Endothelial cell (in vitro differentiated cells): ENCODE data around the gene A1BG. TPM values are rescaled to one million over a fixed set of nuclear protein-coding genes. Genes with fewer than 3 reads are reported as not detected.
"Not testable (repeated sequence)": the region's sequence is repeated elsewhere in the genome, so short reads cannot be mapped to it uniquely, and the experiment has no call there.

Experiments
- DNase-seq: peaks from one replicate; pipeline ENCODE4 v3.0.0; 2021; ENCODE audit warnings: low spot score
- H3K27ac Mint-ChIP-seq: one replicate; pipeline ENCODE4 v1.8.0; 2021; ENCODE audit warnings: mixed read lengths, inconsistent platforms; ENCODE audit not compliant: unreplicated experiment
- H3K27me3 Mint-ChIP-seq: one replicate; pipeline ENCODE4 v1.8.0; 2021; ENCODE audit warnings: mild to moderate bottlenecking, moderate library complexity, mixed read lengths, inconsistent platforms; ENCODE audit not compliant: unreplicated experiment
- H3K36me3 Mint-ChIP-seq: one replicate; pipeline ENCODE4 v1.8.0; 2021; ENCODE audit warnings: mild to moderate bottlenecking, low read depth, mixed read lengths, inconsistent platforms; ENCODE audit not compliant: unreplicated experiment
- H3K4me1 Mint-ChIP-seq: one replicate; pipeline ENCODE4 v1.8.0; 2021; ENCODE audit warnings: mild to moderate bottlenecking, mixed read lengths, inconsistent platforms; ENCODE audit not compliant: unreplicated experiment
- H3K4me3 Mint-ChIP-seq: one replicate; pipeline ENCODE4 v1.8.0; 2021; ENCODE audit warnings: mild to moderate bottlenecking, mixed read lengths, inconsistent platforms; ENCODE audit not compliant: unreplicated experiment
- H3K9me3 Mint-ChIP-seq: one replicate; pipeline ENCODE4 v1.8.0; 2021; ENCODE audit warnings: mixed read lengths, inconsistent platforms; ENCODE audit not compliant: unreplicated experiment
- total RNA-seq: library from RNA; stranded (reverse); fragmentation: NEBNext Ultra II Directional; extraction: Animal tissue kit (Norgen Biotek cat#: 25700); gene quantifications from one replicate; pipeline ENCODE4 v1.2.1, GENCODE V29; 2021; ENCODE audit not compliant: unreplicated experiment
- TF ChIP-seq, protein P1 (sequence below): fragments of 200-600 bp; sonication (generic); IDR thresholded peaks from one replicate; pipeline ENCODE4 v1.5.0; 2021; ENCODE audit warnings: antibody characterized with exemption; ENCODE audit not compliant: unreplicated experiment

The A1BG gene
- total RNA-seq, 1 donor from 2014 or later, result 41.9 TPM

- Mint-ChIP-seq H3K4me3 (peak overlapping the region; percentile 40), H3K9me3 (no peaks in the 10 kb centered on the region), H3K27ac (no peak overlapping the region), H3K27me3 (peaks cover 4% of the 10 kb centered on the region), H3K36me3 (peaks cover 33% of the 10 kb centered on the region), H3K4me1 (no peaks in the 10 kb centered on the region)
- DNase-seq, result no peak
- TF ChIP-seq, protein P1, sequence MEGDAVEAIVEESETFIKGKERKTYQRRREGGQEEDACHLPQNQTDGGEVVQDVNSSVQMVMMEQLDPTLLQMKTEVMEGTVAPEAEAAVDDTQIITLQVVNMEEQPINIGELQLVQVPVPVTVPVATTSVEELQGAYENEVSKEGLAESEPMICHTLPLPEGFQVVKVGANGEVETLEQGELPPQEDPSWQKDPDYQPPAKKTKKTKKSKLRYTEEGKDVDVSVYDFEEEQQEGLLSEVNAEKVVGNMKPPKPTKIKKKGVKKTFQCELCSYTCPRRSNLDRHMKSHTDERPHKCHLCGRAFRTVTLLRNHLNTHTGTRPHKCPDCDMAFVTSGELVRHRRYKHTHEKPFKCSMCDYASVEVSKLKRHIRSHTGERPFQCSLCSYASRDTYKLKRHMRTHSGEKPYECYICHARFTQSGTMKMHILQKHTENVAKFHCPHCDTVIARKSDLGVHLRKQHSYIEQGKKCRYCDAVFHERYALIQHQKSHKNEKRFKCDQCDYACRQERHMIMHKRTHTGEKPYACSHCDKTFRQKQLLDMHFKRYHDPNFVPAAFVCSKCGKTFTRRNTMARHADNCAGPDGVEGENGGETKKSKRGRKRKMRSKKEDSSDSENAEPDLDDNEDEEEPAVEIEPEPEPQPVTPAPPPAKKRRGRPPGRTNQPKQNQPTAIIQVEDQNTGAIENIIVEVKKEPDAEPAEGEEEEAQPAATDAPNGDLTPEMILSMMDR, result no peak
These were observed 37.7 kb downstream of the A1BG start for GRCh38 chr19:58315580-58315979.

DNA sequence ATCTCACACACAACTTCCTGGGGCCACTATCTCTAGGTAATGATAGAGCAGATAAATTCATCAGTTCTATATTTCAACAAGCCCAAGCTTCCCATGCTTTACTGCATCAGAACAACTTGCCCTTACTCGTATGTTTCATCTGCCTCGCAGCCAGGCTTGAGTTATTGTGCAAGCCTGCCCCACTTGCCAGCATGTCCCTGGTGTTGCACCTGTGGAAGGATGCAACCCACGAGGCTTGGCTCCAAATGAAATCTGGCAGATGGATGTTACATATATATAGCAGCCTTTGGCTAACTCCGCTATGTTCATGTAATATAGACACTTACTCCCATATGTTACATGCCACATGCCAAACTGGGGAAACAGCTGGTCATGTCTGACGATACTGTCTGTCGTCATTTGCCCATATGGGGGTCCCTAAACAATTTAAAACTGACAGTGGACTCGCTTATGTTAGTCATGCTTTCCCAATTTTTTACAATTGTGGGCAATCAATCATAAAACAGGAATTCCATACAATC lies 41.9 kb downstream of the A1BG start:
- peaks cover 10% of the 10 kb centered on the region for H3K4me1 Mint-ChIP-seq
- TF ChIP-seq, protein P1, result no peak
- peaks cover 47% of the 10 kb centered on the region for H3K36me3 Mint-ChIP-seq
- peak overlapping the region; percentile 51 for H3K4me3 Mint-ChIP-seq
- H3K27me3 Mint-ChIP-seq, result peaks cover 4% of the 10 kb centered on the region
- no peak overlapping the region for H3K27ac Mint-ChIP-seq
- H3K9me3 Mint-ChIP-seq, result no peaks in the 10 kb centered on the region
- DNase-seq, result no peak

GRCh38 chr19:58310685-58311084 lies 42.6 kb downstream of the A1BG start:
- TF ChIP-seq, protein P1, result peak; percentile 26
- not testable (repeated sequence) for H3K4me3 Mint-ChIP-seq, H3K27ac Mint-ChIP-seq, H3K27me3 Mint-ChIP-seq, H3K9me3 Mint-ChIP-seq
- Mint-ChIP-seq H3K4me1 (peaks cover 17% of the 10 kb centered on the region), H3K36me3 (peaks cover 53% of the 10 kb centered on the region)
- peak; percentile 70 for DNase-seq

DNA sequence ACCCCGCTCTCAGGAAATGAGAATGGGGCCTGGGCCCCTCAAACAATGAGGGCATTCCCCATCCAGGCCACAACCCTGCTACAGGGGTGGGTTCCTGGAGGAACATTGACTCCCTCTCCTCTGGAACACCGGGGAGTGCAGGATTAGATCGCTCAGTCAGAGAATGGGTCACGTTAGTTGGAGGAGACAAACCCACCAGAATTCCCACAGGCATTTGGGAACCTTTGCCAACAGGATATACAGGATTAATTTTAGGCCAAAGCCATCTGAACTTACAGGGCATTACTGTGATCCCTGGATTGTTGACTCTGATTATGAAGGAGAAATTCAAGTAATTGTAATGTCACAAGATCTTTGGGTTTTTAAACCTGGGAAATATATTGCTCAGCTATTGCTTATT lies 45.6 kb downstream of the A1BG start:
- H3K4me3 Mint-ChIP-seq, result no peak overlapping the region
- H3K27me3 Mint-ChIP-seq, result peaks cover 11% of the 10 kb centered on the region
- H3K36me3 Mint-ChIP-seq, result peaks cover 47% of the 10 kb centered on the region
- no peaks in the 10 kb centered on the region for H3K9me3 Mint-ChIP-seq
- DNase-seq, result no peak
- H3K27ac Mint-ChIP-seq, result no peak overlapping the region
- TF ChIP-seq, protein P1, result no peak
- peaks cover 27% of the 10 kb centered on the region for H3K4me1 Mint-ChIP-seq

DNA sequence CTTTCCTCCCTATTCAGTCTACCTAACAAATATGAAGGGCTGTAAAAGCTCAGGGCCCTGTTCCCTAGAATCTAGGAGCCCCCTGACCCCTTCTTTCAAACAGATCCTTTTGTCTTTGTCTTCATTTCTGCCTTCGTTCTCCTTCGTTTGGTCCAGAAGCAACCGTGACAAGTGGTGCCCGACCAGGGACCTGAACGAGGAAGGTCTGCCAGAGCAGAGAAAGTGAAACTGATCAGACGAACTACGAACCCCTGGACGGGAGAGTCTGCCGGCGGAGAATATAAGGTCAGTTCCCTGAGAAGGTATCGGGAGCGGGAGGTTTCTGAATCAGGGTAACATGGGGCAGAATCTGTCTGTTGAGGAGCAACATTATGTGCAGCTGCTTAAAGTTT lies 47.4 kb downstream of the A1BG start:
- Mint-ChIP-seq H3K27me3 (peaks cover 11% of the 10 kb centered on the region), H3K9me3 (no peaks in the 10 kb centered on the region), H3K27ac (peak overlapping the region; percentile 100), H3K4me3 (peak overlapping the region; percentile 100), H3K36me3 (peaks cover 35% of the 10 kb centered on the region), H3K4me1 (peaks cover 27% of the 10 kb centered on the region)
- DNase-seq, result no peak
- TF ChIP-seq, protein P1, result no peak
